ENCODE measurements around the gene SAMD4A.

SAMD4A gene

GRCh38 chr14:54781080-54781479, 214.2 kb downstream of the SAMD4A start:
- Histone ChIP-seq H3K14ac (ENCODE audit: low read length) (no peak overlapping the region), H3K9ac (ENCODE audit: low read length) (no peak overlapping the region), H3K4ac (ENCODE audit: low read depth, low read length) (no peak overlapping the region), H3K79me1 (ENCODE audit: low read length) (no peaks in the 10 kb centered on the region), H4K8ac (ENCODE audit: low read depth, low read length) (no peak overlapping the region), H3K27me3 (ENCODE audit: insufficient read depth, low read length) (no peaks in the 10 kb centered on the region), H3K23ac (ENCODE audit: low read length) (no peak overlapping the region), H3K4me1 (ENCODE audit: control insufficient read depth in 1 of 2, insufficient read depth in 2 of 2, low read length in 2 of 2) (no peaks in the 10 kb centered on the region), H3K79me2 (ENCODE audit: control insufficient read depth, insufficient read depth, low read length, poor library complexity) (no peaks in the 10 kb centered on the region), H3K36me3 (ENCODE audit: control insufficient read depth in 1 of 2, insufficient read depth in 2 of 2, low read length in 2 of 2) (peaks cover 61 to 83% of the 10 kb centered on the region in 2 experiments), H2BK12ac (ENCODE audit: low read length) (no peak overlapping the region), H3K9me3 (ENCODE audit: insufficient read depth, low read depth, low read length) (no peaks in the 10 kb centered on the region), H2BK5ac (ENCODE audit: low read depth, low read length, poor library complexity) (no peak overlapping the region), H4K91ac (ENCODE audit: low read depth, low read length) (no peak overlapping the region), H3K27ac (ENCODE audit: low read depth, low read length) (no peak overlapping the region), H4K12ac (ENCODE audit: low read depth, low read length) (no peak overlapping the region), H3K18ac (ENCODE audit: low read length) (no peak overlapping the region), H2BK120ac (ENCODE audit: insufficient read depth, low read length, poor library complexity) (no peak overlapping the region), H3K4me2 (ENCODE audit: low read length) (no peak overlapping the region), H2AK5ac (ENCODE audit: low read length) (no peak overlapping the region), H2AFZ (ENCODE audit: insufficient read depth, low read length, poor library complexity) (no peak overlapping the region), H3K4me3 (ENCODE audit: low read depth, low read length) (no peak overlapping the region)
- WGBS (ENCODE audit: extremely low coverage, insufficient coverage, insufficient read length): no CpG with 5 or more reads among the region's 6 CpGs
- DNase-seq: no peak

GRCh38 chr14:54781961-54782750, 215.2 kb downstream of the SAMD4A start:
- Histone ChIP-seq H3K9ac (ENCODE audit: low read length) (no peak overlapping the region), H4K8ac (ENCODE audit: low read depth, low read length) (no peak overlapping the region), H3K18ac (ENCODE audit: low read length) (no peak overlapping the region), H3K27ac (ENCODE audit: low read depth, low read length) (no peak overlapping the region), H3K79me1 (ENCODE audit: low read length) (no peaks in the 10 kb centered on the region), H2AFZ (ENCODE audit: insufficient read depth, low read length, poor library complexity) (no peak overlapping the region), H3K14ac (ENCODE audit: low read length) (no peak overlapping the region), H2BK12ac (ENCODE audit: low read length) (no peak overlapping the region), H3K4me2 (ENCODE audit: low read length) (no peak overlapping the region), H3K36me3 (ENCODE audit: control insufficient read depth in 1 of 2, insufficient read depth in 2 of 2, low read length in 2 of 2) (peaks cover 53 to 78% of the 10 kb centered on the region in 2 experiments), H3K4me3 (ENCODE audit: low read depth, low read length) (no peak overlapping the region), H4K91ac (ENCODE audit: low read depth, low read length) (no peak overlapping the region), H2BK5ac (ENCODE audit: low read depth, low read length, poor library complexity) (no peak overlapping the region), H3K23ac (ENCODE audit: low read length) (no peak overlapping the region), H2BK120ac (ENCODE audit: insufficient read depth, low read length, poor library complexity) (no peak overlapping the region), H3K9me3 (ENCODE audit: insufficient read depth, low read depth, low read length) (no peaks in the 10 kb centered on the region), H4K12ac (ENCODE audit: low read depth, low read length) (no peak overlapping the region), H3K79me2 (ENCODE audit: control insufficient read depth, insufficient read depth, low read length, poor library complexity) (no peaks in the 10 kb centered on the region), H3K4ac (ENCODE audit: low read depth, low read length) (no peak overlapping the region), H3K4me1 (ENCODE audit: control insufficient read depth in 1 of 2, insufficient read depth in 2 of 2, low read length in 2 of 2) (no peaks in the 10 kb centered on the region), H2AK5ac (ENCODE audit: low read length) (no peak overlapping the region), H3K27me3 (ENCODE audit: insufficient read depth, low read length) (no peaks in the 10 kb centered on the region)
- DNase-seq: no peak
- WGBS (ENCODE audit: extremely low coverage, insufficient coverage, insufficient read length): no CpG with 5 or more reads among the region's 21 CpGs

- H3K79me1 ChIP-seq (ENCODE audit: low read length): no peaks in the 10 kb centered on the region
- no peak overlapping the region for H3K4ac ChIP-seq (ENCODE audit: low read depth, low read length)
- DNase-seq: no peak
- no peak overlapping the region for H2AK5ac ChIP-seq (ENCODE audit: low read length)
- H2BK5ac ChIP-seq (ENCODE audit: low read depth, low read length, poor library complexity): no peak overlapping the region
- no peak overlapping the region for H3K4me2 ChIP-seq (ENCODE audit: low read length)
- no peak overlapping the region for H4K12ac ChIP-seq (ENCODE audit: low read depth, low read length)
- H3K36me3 ChIP-seq (ENCODE audit: control insufficient read depth in 1 of 2, insufficient read depth in 2 of 2, low read length in 2 of 2): peaks cover 56 to 80% of the 10 kb centered on the region in 2 experiments
- no peaks in the 10 kb centered on the region for H3K4me1 ChIP-seq (ENCODE audit: control insufficient read depth in 1 of 2, insufficient read depth in 2 of 2, low read length in 2 of 2)
- no peak overlapping the region for H2BK12ac ChIP-seq (ENCODE audit: low read length)
- H3K23ac ChIP-seq (ENCODE audit: low read length): no peak overlapping the region
- H3K9me3 ChIP-seq (ENCODE audit: insufficient read depth, low read depth, low read length): no peaks in the 10 kb centered on the region
- no peak overlapping the region for H4K91ac ChIP-seq (ENCODE audit: low read depth, low read length)
- H3K9ac ChIP-seq (ENCODE audit: low read length): no peak overlapping the region
- H4K8ac ChIP-seq (ENCODE audit: low read depth, low read length): no peak overlapping the region
- WGBS (ENCODE audit: extremely low coverage, insufficient coverage, insufficient read length): no CpG with 5 or more reads among the region's 14 CpGs
- H3K14ac ChIP-seq (ENCODE audit: low read length): no peak overlapping the region
- H3K27ac ChIP-seq (ENCODE audit: low read depth, low read length): no peak overlapping the region
- H3K79me2 ChIP-seq (ENCODE audit: control insufficient read depth, insufficient read depth, low read length, poor library complexity): no peaks in the 10 kb centered on the region
- H3K4me3 ChIP-seq (ENCODE audit: low read depth, low read length): no peak overlapping the region
- no peaks in the 10 kb centered on the region for H3K27me3 ChIP-seq (ENCODE audit: insufficient read depth, low read length)
- no peak overlapping the region for H2BK120ac ChIP-seq (ENCODE audit: insufficient read depth, low read length, poor library complexity)
- H2AFZ ChIP-seq (ENCODE audit: insufficient read depth, low read length, poor library complexity): no peak overlapping the region
- no peak overlapping the region for H3K18ac ChIP-seq (ENCODE audit: low read length)
Measured at GRCh38 chr14:54782751-54783659, 216.1 kb downstream of the SAMD4A start.

GRCh38 chr14:54783660-54784015, 216.7 kb downstream of the SAMD4A start:
- Histone ChIP-seq H4K8ac (ENCODE audit: low read depth, low read length) (no peak overlapping the region), H2AFZ (ENCODE audit: insufficient read depth, low read length, poor library complexity) (no peak overlapping the region), H3K36me3 (ENCODE audit: control insufficient read depth in 1 of 2, insufficient read depth in 2 of 2, low read length in 2 of 2) (peaks cover 59 to 81% of the 10 kb centered on the region in 2 experiments), H2AK5ac (ENCODE audit: low read length) (no peak overlapping the region), H3K14ac (ENCODE audit: low read length) (no peak overlapping the region), H3K4me3 (ENCODE audit: low read depth, low read length) (no peak overlapping the region), H3K27me3 (ENCODE audit: insufficient read depth, low read length) (no peaks in the 10 kb centered on the region), H4K12ac (ENCODE audit: low read depth, low read length) (no peak overlapping the region), H2BK12ac (ENCODE audit: low read length) (no peak overlapping the region), H2BK120ac (ENCODE audit: insufficient read depth, low read length, poor library complexity) (no peak overlapping the region), H3K4ac (ENCODE audit: low read depth, low read length) (no peak overlapping the region), H3K79me1 (ENCODE audit: low read length) (no peaks in the 10 kb centered on the region), H3K4me1 (ENCODE audit: control insufficient read depth in 1 of 2, insufficient read depth in 2 of 2, low read length in 2 of 2) (no peaks in the 10 kb centered on the region), H3K79me2 (ENCODE audit: control insufficient read depth, insufficient read depth, low read length, poor library complexity) (no peaks in the 10 kb centered on the region), H3K9me3 (ENCODE audit: insufficient read depth, low read depth, low read length) (no peaks in the 10 kb centered on the region), H3K4me2 (ENCODE audit: low read length) (no peak overlapping the region), H3K9ac (ENCODE audit: low read length) (no peak overlapping the region), H2BK5ac (ENCODE audit: low read depth, low read length, poor library complexity) (no peak overlapping the region), H3K23ac (ENCODE audit: low read length) (no peak overlapping the region), H4K91ac (ENCODE audit: low read depth, low read length) (no peak overlapping the region), H3K18ac (ENCODE audit: low read length) (no peak overlapping the region), H3K27ac (ENCODE audit: low read depth, low read length) (no peak overlapping the region)
- no peak for DNase-seq
- WGBS (ENCODE audit: extremely low coverage, insufficient coverage, insufficient read length): no CpG with 5 or more reads among the region's 5 CpGs
